Jurkat, Clone E6-1 (cell line): ENCODE measurements around the gene SLC28A1.

Source experiments
- DNase-seq: peaks from one replicate; pipeline ENCODE4 v3.0.0-alpha.2; 2011; ENCODE audit warnings: low read depth, low spot score
- H3K4me3 ChIP-seq: 2 replicates; pipeline ENCODE4 v1.5.1; 2011; ENCODE audit warnings: mild to moderate bottlenecking, low read length, control low read depth, moderate library complexity

SLC28A1 gene

DNA sequence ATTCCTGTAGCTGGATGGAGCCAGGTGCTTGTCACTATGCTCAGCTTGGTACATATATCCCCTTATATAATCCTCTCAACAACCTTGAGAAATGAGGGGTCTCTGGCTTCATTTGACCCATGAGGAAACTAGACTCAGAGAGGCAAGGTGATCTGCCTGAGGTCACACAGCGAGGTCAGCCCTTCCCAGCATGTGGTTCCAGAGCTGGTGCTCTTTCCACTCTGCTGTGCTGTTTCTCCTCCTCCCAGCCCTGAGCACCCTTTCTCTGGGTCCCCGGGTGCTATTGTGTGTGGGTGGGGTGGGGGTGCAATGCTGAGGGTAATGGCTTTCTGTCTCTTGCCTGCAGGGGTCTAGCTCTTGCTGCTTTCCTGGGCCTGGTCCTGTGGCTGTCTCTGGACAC lies 19.3 kb downstream of the SLC28A1 start:
- DNase-seq, result no peak
- no peak overlapping the region for H3K4me3 ChIP-seq

- DNase-seq, result no peak
- no peak overlapping the region for H3K4me3 ChIP-seq
These were observed 20.0 kb downstream of the SLC28A1 start for GRCh38 chr15:84904419-84904818.

DNA sequence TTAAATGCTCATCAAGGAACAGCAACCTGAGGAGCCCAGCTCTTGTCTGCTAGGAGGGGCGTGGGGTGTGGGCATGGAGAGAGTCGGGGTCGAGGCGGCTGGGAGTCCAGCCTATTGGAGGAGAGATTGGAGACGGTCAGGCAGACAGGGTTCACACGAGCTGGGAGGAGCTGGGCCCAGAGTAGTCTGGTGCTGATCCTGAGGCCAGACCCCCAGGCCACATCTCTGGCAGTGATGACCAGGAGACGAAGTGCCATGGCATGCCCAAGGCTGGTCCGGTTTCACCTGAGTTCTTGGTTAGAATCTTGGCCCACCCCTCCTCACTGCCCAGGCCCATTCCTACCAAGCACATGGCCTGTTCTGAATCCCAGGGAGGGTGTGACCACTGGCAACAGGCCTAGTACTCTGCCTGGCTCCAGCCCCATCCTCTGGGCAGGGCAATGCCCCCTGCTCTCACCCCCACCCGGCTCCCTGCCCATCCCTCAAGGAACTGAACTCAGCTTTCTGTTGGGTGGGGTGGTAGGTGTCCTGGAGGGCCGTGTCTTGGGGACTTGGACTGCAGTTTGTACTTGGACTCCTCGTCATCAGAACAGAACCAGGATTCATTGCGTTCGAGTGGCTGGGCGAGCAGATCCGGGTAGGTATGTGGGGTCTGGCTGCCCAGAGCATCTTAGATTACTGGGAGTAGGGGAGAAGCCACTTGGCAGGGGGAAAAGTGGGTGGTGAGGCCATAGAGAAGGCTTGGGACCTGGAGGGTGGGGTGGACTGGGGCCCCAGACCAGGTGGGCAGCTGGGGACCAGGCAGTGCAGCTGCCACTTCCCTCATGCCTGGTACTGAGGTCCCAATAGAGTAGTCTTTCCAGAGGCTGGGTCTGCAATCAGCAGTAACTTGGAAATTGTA lies 20.8 kb downstream of the SLC28A1 start:
- H3K4me3 ChIP-seq, result no peak overlapping the region

DNA sequence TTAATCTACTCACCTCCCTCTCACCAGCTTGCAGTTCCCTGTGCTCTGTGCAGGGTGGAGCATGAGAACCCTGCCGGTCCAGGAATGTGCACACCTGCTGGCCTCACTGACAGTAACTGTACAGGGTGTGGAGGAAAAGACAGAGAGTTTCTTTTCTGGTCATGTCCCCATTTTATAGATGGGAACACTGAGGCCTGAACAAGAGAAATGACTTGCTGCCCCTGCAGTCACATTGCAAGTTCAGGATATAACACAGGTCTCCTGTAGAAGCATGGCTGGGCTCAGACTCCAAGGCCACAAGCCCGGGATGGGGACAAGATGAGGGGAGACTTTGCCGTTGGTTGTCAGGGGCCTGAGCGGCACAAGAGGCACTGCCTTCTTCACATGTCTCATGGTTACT lies 23.3 kb downstream of the SLC28A1 start:
- no peak for DNase-seq
- no peak overlapping the region for H3K4me3 ChIP-seq

More for the DNA sequence above, 20.8 kb downstream of the SLC28A1 start:
- no peak for DNase-seq

DNA sequence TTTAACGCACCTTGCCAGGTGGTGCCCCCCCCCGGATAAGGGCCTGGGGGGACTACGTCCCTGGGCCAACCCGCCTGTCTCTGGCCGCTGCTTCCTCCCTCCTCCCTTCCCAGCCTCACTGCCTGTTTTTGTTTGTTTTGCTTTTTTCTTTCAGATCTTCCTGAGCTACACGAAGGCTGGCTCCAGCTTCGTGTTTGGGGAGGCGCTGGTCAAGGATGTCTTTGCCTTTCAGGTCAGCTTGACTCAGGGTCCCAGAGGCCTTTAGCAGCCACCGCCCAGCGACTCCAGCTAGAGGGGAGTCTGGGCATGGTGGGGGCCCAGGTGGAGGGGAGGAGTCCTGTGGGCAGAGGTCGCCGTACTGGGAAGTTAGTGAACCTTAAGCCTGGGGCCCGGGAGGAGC lies 24.1 kb downstream of the SLC28A1 start:
- no peak for DNase-seq
- no peak overlapping the region for H3K4me3 ChIP-seq

DNA sequence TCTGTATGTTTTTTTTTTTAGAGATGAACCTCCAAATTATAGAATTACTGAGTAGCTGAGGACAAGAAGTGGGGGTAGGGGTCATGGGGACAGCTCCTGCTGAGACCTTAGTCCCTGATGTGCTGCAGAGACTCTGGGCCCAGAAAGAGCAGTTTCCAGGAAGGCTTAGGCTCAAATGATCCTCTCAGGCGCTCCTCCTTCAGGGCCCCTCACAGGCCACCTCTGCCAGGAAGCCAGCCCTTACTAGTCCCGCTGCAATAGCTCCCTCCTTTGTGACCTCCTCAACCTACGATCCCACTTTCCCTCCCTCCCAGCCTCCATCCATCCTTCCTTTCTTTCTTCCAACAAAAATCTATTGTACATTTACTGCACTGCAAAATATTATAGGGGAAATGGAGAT lies 24.6 kb downstream of the SLC28A1 start:
- no peak for DNase-seq
- no peak overlapping the region for H3K4me3 ChIP-seq

DNA sequence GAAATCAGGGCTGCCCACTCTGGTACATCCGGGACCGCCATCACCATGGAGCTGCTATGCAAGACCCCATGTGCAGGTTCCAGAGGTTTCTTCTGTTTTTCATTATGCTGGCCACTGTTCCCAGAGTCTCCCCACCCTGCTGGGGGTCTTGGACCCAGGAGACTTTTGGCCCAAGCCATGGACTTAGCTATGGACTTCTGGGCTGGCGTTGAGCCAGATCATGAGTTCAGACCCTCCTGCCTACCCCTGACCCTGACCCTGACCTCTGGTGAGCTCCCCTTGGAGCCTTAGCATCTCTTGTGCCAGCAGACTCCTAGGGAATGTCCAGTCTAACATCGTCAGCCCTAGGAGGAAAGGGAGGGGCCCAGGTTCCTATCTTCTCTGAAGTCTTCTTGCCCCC lies 25.3 kb downstream of the SLC28A1 start:
- no peak overlapping the region for H3K4me3 ChIP-seq
- no peak for DNase-seq

GRCh38 chr15:84910928-84911623 lies 26.6 kb downstream of the SLC28A1 start:
- H3K4me3 ChIP-seq, result no peak overlapping the region
- no peak for DNase-seq

DNA sequence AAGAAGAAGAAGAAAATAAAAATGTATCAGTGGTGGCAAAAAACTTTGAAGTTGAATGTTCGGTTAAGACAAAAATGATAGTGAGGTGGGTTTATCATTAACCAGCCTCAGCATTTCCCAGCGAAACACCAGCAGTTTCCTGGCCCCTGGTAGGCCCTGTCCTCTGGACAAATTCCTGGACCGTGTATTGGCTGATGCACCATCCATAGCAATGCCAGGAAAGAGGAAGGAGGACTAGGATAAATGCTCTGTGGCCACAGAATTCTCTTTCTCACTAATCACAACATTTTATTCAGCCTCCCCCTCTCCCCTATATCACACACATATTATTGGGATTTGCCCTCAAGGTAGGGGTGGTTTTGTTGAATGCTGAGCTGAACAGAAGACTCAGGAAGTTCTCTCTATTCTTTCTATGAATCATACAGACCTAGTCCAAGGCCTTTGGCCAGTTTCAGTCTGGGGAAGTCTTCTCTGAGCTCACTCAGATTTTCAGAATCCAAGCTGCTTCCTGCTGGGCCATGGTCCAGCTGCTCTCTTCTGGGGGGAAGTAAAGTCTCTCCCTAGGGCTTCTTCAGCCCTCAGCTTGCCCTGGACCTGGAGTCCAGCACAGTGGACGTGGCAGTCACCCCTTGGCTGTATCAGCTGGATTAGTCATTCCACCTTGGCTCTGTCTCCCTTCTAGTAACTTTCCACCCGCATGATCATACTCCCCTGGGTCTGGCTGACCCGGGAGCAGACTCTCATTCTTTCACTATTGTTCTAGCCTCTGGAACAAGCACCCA lies 27.6 kb downstream of the SLC28A1 start:
- H3K4me3 ChIP-seq, result no peak overlapping the region
- DNase-seq, result no peak

DNA sequence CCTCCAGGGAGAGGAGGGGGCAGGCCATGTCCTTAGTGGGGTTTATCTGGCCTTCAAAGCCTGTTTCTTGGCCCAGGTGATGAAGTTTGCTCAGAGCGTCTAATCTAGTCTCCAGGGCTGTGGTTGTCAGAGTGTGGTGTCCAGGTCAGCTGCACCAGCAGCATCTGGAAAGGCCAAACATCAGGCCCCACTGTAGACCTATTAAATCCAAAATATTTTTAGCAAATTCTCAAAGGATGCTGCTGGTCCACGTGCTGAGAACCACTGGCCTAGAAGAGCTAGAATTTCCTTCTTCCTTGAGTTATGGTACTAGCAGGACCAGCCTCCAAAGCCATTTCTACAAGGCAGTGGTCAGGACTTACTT lies 28.9 kb downstream of the SLC28A1 start:
- DNase-seq, result no peak

DNA sequence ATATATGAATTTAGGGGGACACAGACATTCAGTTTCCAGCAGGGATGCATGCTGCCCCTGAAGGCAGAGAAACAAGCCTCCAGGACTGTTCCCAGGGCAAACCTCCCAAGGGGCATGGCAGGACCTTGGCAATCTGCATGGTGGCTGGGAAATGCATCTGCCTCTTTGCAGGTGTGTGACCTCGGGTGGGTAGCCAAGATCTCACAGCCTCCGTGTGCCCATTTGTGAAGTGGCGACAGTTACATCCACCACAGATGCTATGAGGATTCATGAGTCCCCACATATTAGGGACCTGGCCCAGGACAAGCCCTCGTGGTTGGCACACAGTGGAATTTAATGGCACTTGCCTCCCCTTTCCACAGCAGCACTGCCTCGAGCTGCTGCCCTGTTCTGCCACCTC lies 29.9 kb downstream of the SLC28A1 start:
- DNase-seq, result no peak
- no peak overlapping the region for H3K4me3 ChIP-seq

More for the DNA sequence above, 28.9 kb downstream of the SLC28A1 start:
- H3K4me3 ChIP-seq, result no peak overlapping the region

- DNase-seq, result peak; percentile 49
- no peak overlapping the region for H3K4me3 ChIP-seq
These were observed 30.6 kb downstream of the SLC28A1 start for GRCh38 chr15:84914909-84915605.

- H3K4me3 ChIP-seq, result no peak overlapping the region
- no peak for DNase-seq
These were observed 31.1 kb downstream of the SLC28A1 start for GRCh38 chr15:84915606-84915958.

- DNase-seq, result peak; percentile 8
These were observed 33.0 kb downstream of the SLC28A1 start for GRCh38 chr15:84917452-84917851.

DNA sequence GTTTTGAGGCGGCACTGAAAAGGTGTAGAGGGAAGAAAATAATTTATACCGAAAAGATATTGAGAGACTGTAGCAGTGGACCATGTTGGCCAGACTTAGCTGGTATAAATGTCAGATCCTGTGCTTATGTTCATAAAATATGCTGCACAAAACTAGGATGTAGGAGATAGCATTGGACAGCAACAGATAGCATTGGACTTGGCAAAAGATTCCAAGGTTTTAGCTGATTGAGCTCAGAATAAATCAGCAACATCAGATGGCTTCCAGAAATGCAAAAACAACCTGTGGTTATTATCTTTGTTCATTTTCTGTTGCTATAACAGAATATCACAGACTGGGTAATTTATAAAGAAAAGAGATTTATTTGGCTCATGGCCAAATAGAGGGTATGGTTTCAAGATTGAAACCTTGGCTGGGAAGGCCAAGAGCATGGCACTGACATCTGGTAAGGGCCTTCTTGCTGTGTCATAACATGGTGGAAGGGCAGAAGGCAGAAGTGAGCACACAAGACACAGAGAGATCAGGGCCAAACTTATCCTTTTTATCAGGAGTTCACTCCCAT lies 34.7 kb downstream of the SLC28A1 start:
- H3K4me3 ChIP-seq, result no peak overlapping the region
- DNase-seq, result no peak

More at GRCh38 chr15:84917452-84917851, 33.0 kb downstream of the SLC28A1 start:
- no peak overlapping the region for H3K4me3 ChIP-seq

DNA sequence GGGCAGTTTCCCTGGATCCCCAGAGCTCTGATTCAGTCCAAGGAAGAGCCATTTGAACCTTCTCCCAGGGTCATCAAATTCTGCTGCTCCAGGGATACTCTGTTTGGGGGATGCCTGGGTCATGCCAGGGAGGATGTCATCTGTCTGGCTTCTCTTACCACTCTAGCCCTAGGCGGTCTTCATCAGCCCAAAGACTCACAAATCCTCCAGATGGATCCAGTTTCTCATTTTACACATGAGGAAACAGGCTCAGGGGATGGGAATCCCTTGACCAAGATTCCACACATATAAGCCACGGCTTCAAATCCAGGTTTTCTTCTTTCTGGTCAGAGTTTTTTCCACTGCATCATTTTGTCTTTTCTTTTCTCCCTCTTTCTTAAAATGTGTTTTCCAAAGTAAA lies 36.7 kb downstream of the SLC28A1 start:
- DNase-seq, result no peak
- no peak overlapping the region for H3K4me3 ChIP-seq

DNA sequence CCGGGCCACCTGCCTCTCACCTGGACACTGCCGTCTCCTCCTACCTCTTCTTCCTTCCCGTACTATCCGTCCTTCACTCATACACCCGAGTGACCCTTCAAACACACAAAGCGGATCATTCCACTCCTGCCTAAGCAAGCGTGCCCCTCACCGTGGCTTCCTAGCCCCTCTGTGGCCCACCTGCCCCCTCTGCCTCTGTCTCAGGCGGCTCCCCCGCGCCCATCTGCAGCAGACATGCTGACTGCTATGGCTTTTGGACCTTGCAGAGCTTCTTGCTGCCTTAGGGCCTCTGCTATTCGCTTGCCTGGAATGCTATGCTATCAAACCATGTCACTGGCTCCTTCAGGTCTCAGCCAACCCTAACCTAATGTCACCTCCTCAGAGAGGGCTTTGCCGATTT lies 38.1 kb downstream of the SLC28A1 start:
- no peak for DNase-seq
- no peak overlapping the region for H3K4me3 ChIP-seq

GRCh38 chr15:84924077-84924731 lies 39.7 kb downstream of the SLC28A1 start:
- DNase-seq, result no peak
- H3K4me3 ChIP-seq, result no peak overlapping the region
